Breast epithelium (tissue), 3 donors: ENCODE measurements around the gene PMM2.

Source experiments
- CTCF ChIP-seq, 3 donors: fragments of 450-650 bp; IDR thresholded peaks; one replicate each; pipeline ENCODE4 v1.5.1; 2016 to 2017; ENCODE audit warnings: antibody characterized with exemption in 3 of 3, mild to moderate bottlenecking in 3 of 3, moderate library complexity in 3 of 3
- POLR2AphosphoS5 ChIP-seq, 3 donors: sonication (generic); formaldehyde crosslinking; IDR thresholded peaks; one replicate each; pipeline ENCODE4 v1.6.1; 2017; ENCODE audit warnings: antibody characterized with exemption in 3 of 3

GRCh38 chr16:8894736-8895334 is 97.2 kb downstream of the PMM2 start:
- TF ChIP-seq CTCF (IDR thresholded peaks at IDR 0.05) (no peak), POLR2AphosphoS5 (IDR thresholded peaks at IDR 0.05) (no peak)
